ENCODE results near the gene PLA2G2D.

Gene PLA2G2D

GRCh38 chr1:20119347-20119746 lies at the start of gene PLA2G2D:
Gene PLA2G2D, minus strand, starts transcription at chr1:20119536. Its CDS starts 38 bp downstream, at chr1:20119498.
- in situ Hi-C loops (cut with MboI; ENCODE audit: low sequenced_read_pairs), result no loop called here

DNA sequence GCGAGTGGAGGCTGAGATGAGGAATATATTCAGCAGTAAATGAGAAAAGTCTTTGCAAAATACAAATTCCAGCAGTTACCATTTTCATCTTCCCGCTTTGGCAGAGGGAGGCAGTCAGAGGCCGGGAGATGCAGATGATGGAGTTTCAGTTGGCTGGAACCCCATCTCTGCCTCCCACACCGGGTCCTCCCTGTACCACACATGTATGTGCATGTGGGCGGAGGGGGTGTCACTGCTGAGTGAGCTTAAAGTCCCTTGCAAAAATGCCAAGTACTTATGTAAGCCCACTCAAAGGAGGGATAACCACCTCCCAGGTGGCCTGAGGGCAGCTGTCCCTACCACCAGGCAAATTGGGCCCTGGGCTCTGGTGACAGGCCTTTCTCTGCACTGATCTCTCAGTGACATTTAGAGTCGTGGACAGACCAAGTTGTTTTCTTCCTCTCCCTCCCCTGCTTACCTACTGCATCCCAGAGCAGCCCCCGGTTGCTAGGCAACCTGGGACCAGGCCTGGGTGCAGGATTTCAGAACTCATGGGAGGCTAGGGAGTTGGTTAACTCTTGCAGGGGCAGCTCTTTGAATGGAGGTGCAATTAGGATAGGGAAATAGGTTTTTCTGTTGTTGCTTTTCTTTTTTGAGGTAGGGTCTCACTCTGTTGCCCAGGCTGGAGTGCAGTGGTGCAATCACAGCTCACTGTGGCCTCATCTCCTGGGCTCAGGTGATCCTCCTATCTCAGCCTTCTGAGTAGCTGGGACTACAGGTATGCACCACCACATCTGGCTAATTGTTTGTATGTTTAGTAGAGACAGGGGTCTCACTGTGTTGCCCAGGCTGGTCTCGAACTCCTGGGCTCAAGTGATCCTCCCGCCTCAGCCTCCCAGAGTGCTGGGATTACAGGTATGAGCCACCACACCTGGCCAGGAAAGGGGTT lies 49.5 kb upstream of the PLA2G2D start:
- in situ Hi-C loops (cut with MboI; ENCODE audit: low sequenced_read_pairs), result no loop called here

GRCh38 chr1:20167126-20167525 lies 47.8 kb upstream of the PLA2G2D start:
- in situ Hi-C loops (cut with MboI; ENCODE audit: low sequenced_read_pairs), result no loop called here

DNA sequence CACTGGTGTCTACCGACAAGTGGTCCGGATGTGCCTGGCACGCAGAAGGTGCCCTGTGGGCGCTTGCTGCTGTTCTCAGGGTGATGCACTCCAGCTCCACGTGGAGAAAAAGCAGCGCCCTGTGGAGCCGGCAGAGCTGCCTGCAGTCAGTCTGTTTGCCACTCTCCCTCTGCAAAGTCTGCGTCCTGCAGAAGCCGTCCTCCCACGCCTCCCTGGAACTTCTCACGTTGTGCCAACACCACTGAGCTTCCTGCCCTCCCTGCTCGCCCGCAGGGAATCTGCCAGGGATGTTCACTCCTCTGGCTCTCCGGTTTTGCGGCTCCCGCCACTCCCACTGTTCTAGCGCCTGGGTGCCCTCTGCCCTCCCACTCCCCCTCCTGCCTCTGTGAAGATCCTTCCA lies 46.7 kb upstream of the PLA2G2D start:
- in situ Hi-C loops (cut with MboI; ENCODE audit: low sequenced_read_pairs), result no loop called here

DNA sequence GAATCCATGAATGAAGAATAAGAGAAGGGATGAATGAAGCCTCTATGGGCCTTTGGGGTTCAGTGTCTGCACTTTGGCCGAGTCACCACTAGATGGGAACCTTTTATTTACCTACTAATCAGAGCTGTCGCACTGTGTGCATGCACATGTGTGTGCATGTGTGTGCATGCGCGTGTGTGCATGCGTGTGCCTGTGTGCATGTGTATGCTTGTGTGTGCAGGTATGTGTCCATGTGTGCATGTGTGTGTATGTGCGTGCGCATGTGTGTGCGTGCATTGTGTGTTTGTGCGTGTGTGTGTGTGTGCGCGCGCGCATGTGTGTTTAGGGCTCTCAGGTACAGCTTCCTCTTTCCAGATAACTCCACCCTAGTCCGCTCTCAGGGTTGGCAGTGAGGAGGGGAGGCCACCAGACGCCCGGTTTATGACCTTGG lies 46.2 kb upstream of the PLA2G2D start:
- in situ Hi-C loops (cut with MboI; ENCODE audit: low sequenced_read_pairs), result no loop called here

DNA sequence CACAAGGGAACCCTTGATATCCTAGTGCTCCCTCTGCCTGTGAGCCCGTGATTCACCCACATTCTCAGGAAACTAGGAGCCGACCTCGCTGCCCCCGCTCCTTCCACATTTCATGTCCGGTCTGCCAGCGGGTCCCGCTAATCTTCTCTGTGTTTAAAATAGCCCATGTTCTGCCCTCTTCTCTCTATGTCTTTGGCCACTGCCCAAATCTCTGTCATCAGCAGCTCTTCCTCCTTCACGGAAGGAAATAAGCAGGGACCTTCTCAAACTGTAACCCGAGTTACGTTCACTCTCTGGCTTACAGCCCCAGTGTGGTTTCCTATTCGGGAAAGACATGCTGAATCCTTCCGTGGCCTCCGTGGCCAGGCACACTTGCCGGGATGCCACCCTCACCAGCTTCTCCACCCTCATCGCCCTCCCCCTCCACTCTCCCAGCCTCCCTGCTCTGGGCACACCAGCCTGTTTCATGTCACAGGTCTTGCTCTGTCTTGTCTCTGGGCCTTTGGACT lies 45.4 kb upstream of the PLA2G2D start:
- in situ Hi-C loops (cut with MboI; ENCODE audit: low sequenced_read_pairs), result no loop called here

DNA sequence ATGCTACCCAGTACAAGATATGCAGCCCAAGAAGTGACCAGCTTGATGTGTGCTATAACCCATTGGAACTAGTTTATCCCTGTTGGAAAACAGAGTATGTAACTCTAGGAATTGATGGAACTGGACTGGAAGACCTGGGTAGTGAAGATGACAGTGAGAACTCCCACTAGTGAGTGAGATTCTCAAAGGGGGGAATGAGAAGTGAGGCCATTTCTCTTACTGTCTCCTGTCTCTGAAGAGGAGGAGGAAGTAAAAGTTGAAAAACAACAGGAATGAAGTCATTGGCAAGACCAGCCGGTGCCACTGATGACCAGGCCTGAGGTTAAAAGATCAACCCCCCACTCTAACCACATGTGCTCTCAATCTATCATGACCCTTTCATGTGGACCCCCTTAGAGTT lies 40.7 kb upstream of the PLA2G2D start:
- in situ Hi-C loops (cut with MboI; ENCODE audit: low sequenced_read_pairs), result no loop called here

GRCh38 chr1:20158358-20159070 lies 39.2 kb upstream of the PLA2G2D start:
- in situ Hi-C loops (cut with MboI; ENCODE audit: low sequenced_read_pairs), result no loop called here

DNA sequence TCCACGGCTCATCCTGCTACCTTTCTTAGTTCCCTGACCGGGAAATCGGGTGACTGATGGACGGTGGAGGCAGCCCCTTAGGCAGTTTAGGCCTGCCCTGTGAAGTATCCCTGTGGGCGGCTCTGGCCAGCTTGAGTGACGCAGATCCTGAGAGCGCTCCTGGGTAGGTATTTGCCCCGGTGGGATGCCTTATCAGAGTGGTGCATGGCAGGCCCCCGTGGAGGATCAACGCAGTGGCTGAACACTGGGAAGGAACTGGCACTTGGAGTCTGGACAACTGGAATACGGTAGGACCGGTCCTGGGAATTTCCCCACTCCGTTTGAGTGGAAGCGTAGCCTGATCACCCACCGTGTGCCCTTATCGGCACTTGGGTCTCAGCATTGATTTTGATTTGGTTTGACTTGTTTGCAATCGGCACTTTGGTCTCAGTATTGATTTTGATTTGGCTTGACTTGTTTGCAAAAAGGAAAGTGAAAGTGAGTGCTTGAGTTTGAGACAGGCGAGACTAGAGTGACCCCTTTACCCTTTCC lies 35.0 kb upstream of the PLA2G2D start:
- in situ Hi-C loops (cut with MboI; ENCODE audit: low sequenced_read_pairs), result no loop called here

DNA sequence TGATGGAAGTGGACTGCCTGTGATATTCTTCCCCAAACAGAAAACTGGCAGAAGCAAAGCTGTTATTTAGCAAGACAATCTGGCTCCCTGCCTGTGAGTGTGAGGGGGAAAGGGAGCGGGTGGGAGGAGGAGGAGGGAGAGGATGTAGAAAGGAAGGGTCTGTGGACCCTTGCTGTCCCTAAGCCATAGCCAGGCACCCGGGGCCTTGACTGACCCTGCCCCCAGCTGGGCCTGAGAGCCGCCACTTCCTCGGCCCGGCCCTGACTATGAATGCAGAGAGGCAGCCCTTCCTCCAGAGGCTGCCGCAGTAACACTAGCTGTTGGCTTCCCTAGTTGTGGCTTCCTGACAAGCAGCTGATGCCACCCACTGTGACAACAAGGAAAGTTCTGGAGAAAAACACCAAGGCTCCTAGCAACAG lies 33.7 kb upstream of the PLA2G2D start:
- in situ Hi-C loops (cut with MboI; ENCODE audit: low sequenced_read_pairs), result no loop called here

DNA sequence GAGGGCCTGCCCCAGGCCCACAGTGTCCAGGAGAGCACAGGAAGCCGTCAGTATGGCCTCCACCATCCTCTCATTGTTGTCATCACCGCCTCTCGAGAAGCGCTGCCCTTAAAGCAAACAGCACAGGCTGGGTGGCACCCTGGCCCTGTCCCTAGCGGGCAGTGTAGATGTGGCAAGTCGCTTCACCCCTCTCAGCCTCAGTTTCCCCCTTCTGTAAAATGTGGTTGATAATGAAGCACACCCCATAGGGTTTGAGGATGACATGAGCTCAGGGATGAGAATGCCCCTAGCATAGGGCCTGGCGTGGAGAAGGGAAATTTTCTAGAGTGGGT lies 33.2 kb upstream of the PLA2G2D start:
- in situ Hi-C loops (cut with MboI; ENCODE audit: low sequenced_read_pairs), result no loop called here

DNA sequence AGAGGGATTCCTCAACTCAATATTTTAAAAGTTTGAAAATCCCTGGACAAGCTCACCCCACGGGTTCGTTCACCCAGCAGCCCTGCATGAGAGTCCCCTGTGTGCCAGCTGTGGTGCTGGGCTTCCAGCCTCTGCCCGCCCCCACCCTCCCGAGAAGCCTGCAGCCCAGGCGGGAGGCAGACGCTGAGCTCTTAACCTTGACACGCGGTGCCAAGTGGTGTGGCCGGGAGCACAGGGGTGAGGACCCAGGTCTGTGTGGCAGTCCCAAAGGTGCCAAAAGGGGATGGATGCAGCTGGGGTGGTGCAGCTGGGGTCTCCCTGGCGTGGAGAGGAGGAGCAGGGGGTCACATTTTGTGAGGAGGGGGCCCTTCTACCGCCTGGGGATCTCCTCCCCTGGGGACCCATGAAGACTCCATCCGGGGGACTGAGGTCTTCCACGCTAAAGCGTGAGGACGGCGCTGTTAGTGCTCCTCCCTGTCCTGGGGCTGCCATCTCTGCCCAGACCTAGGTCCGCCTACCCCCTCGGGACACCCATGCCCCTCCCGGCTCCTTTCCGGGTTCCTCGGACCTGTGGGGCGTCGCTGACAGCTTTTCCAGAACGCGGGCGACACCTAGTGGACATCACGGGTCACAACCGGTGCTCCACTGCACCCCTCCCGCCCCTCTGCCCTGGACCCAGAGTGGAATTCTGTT lies 32.7 kb upstream of the PLA2G2D start:
- in situ Hi-C loops (cut with MboI; ENCODE audit: low sequenced_read_pairs), result no loop called here

GRCh38 chr1:20150969-20151368 lies 31.6 kb upstream of the PLA2G2D start:
- in situ Hi-C loops (cut with MboI; ENCODE audit: low sequenced_read_pairs), result no loop called here

GRCh38 chr1:20150326-20150705 lies 31.0 kb upstream of the PLA2G2D start:
- in situ Hi-C loops (cut with MboI; ENCODE audit: low sequenced_read_pairs), result no loop called here

DNA sequence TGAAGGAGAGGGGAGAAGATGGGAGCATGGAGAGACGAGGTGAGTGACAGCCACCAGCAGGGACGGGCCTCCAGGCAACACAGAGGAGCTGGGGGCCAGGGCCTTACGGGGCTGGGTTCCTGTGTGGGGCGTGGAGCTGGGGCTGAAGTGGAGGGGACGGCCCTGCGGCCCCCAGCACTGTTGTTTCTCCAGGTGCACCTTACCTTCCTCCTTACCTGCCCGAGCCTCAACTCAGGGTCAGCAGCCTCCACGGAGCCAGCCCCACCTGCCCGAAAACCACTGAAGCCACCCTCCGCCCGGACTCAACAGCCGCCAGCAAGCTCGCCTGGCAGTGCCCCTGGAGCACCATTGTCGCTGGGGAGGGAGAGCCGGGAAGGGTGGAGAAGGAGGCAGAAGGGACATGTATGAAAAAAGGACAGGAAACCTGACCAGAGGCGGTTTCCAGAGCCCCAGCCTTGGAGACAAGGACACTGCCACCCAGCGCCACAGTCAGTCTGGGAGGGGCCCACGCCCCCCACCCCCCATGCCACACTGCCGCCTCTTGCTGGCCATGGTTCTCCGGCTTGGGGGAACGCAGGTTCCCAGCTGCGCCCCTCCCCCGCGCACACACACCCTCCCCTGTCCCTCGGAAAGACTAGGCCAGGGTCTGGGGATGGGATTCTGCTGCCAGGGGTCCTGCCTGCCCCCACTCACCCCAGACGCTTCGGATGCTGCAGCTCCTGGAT lies 30.4 kb upstream of the PLA2G2D start:
- in situ Hi-C loops (cut with MboI; ENCODE audit: low sequenced_read_pairs), result no loop called here

GRCh38 chr1:20148571-20149500 lies 29.5 kb upstream of the PLA2G2D start:
- in situ Hi-C loops (cut with MboI; ENCODE audit: low sequenced_read_pairs), result no loop called here

- in situ Hi-C loops (cut with MboI; ENCODE audit: low sequenced_read_pairs), result no loop called here
Measured at GRCh38 chr1:20147846-20148570, 28.7 kb upstream of the PLA2G2D start.

GRCh38 chr1:20143734-20144565 lies 24.6 kb upstream of the PLA2G2D start:
- in situ Hi-C loops (cut with MboI; ENCODE audit: low sequenced_read_pairs), result no loop called here
